HepG2 (cell line): ENCODE measurements around the gene DNAJC5. TPM values are rescaled to one million over a fixed set of nuclear protein-coding genes. Genes with fewer than 3 reads are reported as not detected.
A peak's percentile ranks its signal among the peaks of the same experiment; 100 is the strongest.

Source experiments
- ARNT2 ChIP-seq: sonication (generic); formaldehyde crosslinking; IDR thresholded peaks from 2 replicates; pipeline ENCODE4 v1.8.0; 2022; ENCODE audit warnings: mild to moderate bottlenecking, low read depth, missing genetic modification reagents, moderate library complexity
- GZF1 ChIP-seq: sonication (generic); formaldehyde crosslinking; IDR thresholded peaks from 2 replicates; pipeline ENCODE4 v1.5.1; 2020; ENCODE audit warnings: mild to moderate bottlenecking, missing genetic modification reagents
- KLF11 ChIP-seq: IDR thresholded peaks from 2 replicates; pipeline ENCODE4 v1.6.1; 2016; ENCODE audit warnings: missing compliant biosample characterization
- MXI1 ChIP-seq: IDR thresholded peaks from 3 replicates; pipeline ENCODE4 v1.6.1; 2012; ENCODE audit warnings: low read depth, low read length, inconsistent platforms, borderline replicate concordance
- NCOA2 ChIP-seq: sonication (generic); formaldehyde crosslinking; IDR thresholded peaks from 2 replicates; pipeline ENCODE4 v1.8.0; 2022; ENCODE audit warnings: inconsistent platforms
- NCOR1 ChIP-seq: fragments of 200-600 bp; sonication (generic); IDR thresholded peaks from 2 replicates; pipeline ENCODE4 v1.7.0; 2017; ENCODE audit warnings: antibody characterized with exemption, low read length, borderline replicate concordance
- NFKBIZ ChIP-seq: IDR thresholded peaks from 2 replicates; pipeline ENCODE4 v1.6.1; 2018; ENCODE audit warnings: missing genetic modification reagents, missing compliant biosample characterization
- NPAS2 ChIP-seq: sonication (generic); formaldehyde crosslinking; IDR thresholded peaks from 2 replicates; pipeline ENCODE4 v1.8.0; 2022; ENCODE audit warnings: mild to moderate bottlenecking, missing genetic modification reagents, borderline replicate concordance
- NR3C1 ChIP-seq: sonication (generic); formaldehyde crosslinking; IDR thresholded peaks from 2 replicates; pipeline ENCODE4 v1.4.0; 2020; ENCODE audit warnings: missing genetic modification reagents
- POLR2A ChIP-seq, 2 experiments: IDR thresholded peaks; 2 replicates each; pipeline ENCODE4 v1.6.1; 2011; ENCODE audit warnings: low read depth in 2 of 2, low read length in 2 of 2, mild to moderate bottlenecking in 1 of 2, moderate library complexity in 1 of 2; ENCODE audit not compliant: insufficient read depth in 1 of 2
- SIN3A ChIP-seq: IDR thresholded peaks from 2 replicates; pipeline ENCODE4 v1.6.1; 2011; ENCODE audit warnings: low read depth, mild to moderate bottlenecking, control low read depth, low read length, borderline replicate concordance
- SUZ12 ChIP-seq: fragments of 150-350 bp; IDR thresholded peaks from 2 replicates; pipeline ENCODE4 v1.6.1; 2014; ENCODE audit warnings: low read depth, low read length
- TEAD2 ChIP-seq: sonication (generic); formaldehyde crosslinking; IDR thresholded peaks from 2 replicates; pipeline ENCODE4 v1.9.0; 2021; ENCODE audit warnings: missing genetic modification reagents
- ZFP41 ChIP-seq: sonication (generic); formaldehyde crosslinking; IDR thresholded peaks from 2 replicates; pipeline ENCODE4 v1.4.0; 2020; ENCODE audit warnings: mild to moderate bottlenecking, missing genetic modification reagents, borderline replicate concordance
- ZFP82 ChIP-seq: sonication (generic); formaldehyde crosslinking; IDR thresholded peaks from 2 replicates; pipeline ENCODE4 v1.5.1; 2020; ENCODE audit warnings: mild to moderate bottlenecking, missing genetic modification reagents, borderline replicate concordance
- ZNF589 ChIP-seq: sonication (generic); formaldehyde crosslinking; conservative IDR thresholded peaks from 2 replicates; pipeline ENCODE4 v1.8.0; 2022; ENCODE audit warnings: mild to moderate bottlenecking, moderate library complexity, missing genetic modification reagents
- ZNF670 ChIP-seq: sonication (generic); formaldehyde crosslinking; IDR thresholded peaks from 2 replicates; pipeline ENCODE4 v1.8.0; 2022; ENCODE audit warnings: mild to moderate bottlenecking, missing genetic modification reagents, borderline replicate concordance
- ZNF709 ChIP-seq: sonication (generic); formaldehyde crosslinking; IDR thresholded peaks from 2 replicates; pipeline ENCODE4 v1.5.0; 2020; ENCODE audit warnings: mild to moderate bottlenecking, missing genetic modification reagents
- ZSCAN12 ChIP-seq: sonication (generic); formaldehyde crosslinking; IDR thresholded peaks from 2 replicates; pipeline ENCODE4 v1.9.0; 2021; ENCODE audit warnings: mild to moderate bottlenecking, missing genetic modification reagents
- ZSCAN25 ChIP-seq: sonication (generic); formaldehyde crosslinking; IDR thresholded peaks from 2 replicates; pipeline ENCODE4 v1.8.0; 2022; ENCODE audit warnings: mild to moderate bottlenecking, missing genetic modification reagents
- polyA plus RNA-seq, 8 experiments: library from polyadenylated mRNA; depleted of rRNA in 3 of 8; stranded (reverse) in 7 of 8; unstranded in 1 of 8; fragments of >200 nt; fragmentation: Illumina TruSeq in 4 of 8; extraction: Trizol in 4 of 8; gene quantifications; 2 replicates each; pipeline versions ENCODE4 v1.2.1 to v1.2.3, GENCODE V29; 2011 to 2016; ENCODE audit warnings: low read depth in 4 of 8, missing spikeins in 1 of 8, mixed read lengths in 1 of 8; ENCODE audit not compliant: insufficient read depth in 1 of 8
- total RNA-seq, 5 experiments: library from RNA; depleted of rRNA; stranded (reverse); fragments of >200 nt; fragmentation: Illumina TruSeq; extraction: Trizol; gene quantifications; 2 replicates each; pipeline ENCODE4 v1.2.3, GENCODE V29; 2016; ENCODE audit warnings: low read depth in 1 of 5
- TF ChIP-seq, protein P1 (sequence below): sonication (generic); formaldehyde crosslinking; IDR thresholded peaks from 2 replicates; pipeline ENCODE4 v1.5.0; 2020; ENCODE audit warnings: mild to moderate bottlenecking, missing genetic modification reagents
- TF ChIP-seq, protein P2 (sequence below): IDR thresholded peaks from 2 replicates; pipeline ENCODE4 v1.6.1; 2016; ENCODE audit warnings: low read depth, borderline replicate concordance
- TF ChIP-seq, protein P3 (sequence below): sonication (generic); formaldehyde crosslinking; IDR thresholded peaks from 2 replicates; pipeline ENCODE4 v1.8.1; 2022; ENCODE audit warnings: mild to moderate bottlenecking, missing genetic modification reagents
- TF ChIP-seq, protein P4 (sequence below): sonication (generic); formaldehyde crosslinking; IDR thresholded peaks from 2 replicates; pipeline ENCODE4 v1.4.0; 2020; ENCODE audit warnings: missing genetic modification reagents
- TF ChIP-seq, protein P5 (sequence below): sonication (generic); formaldehyde crosslinking; IDR thresholded peaks from 2 replicates; pipeline ENCODE4 v1.4.0; 2020; ENCODE audit warnings: missing genetic modification reagents

Gene DNAJC5
- total and polyA plus RNA-seq, 2 of the 13 experiments (the other 11 are each of a cell fraction or from before 2014, with no cell fraction given): 42.8 to 64.5 TPM

DNA sequence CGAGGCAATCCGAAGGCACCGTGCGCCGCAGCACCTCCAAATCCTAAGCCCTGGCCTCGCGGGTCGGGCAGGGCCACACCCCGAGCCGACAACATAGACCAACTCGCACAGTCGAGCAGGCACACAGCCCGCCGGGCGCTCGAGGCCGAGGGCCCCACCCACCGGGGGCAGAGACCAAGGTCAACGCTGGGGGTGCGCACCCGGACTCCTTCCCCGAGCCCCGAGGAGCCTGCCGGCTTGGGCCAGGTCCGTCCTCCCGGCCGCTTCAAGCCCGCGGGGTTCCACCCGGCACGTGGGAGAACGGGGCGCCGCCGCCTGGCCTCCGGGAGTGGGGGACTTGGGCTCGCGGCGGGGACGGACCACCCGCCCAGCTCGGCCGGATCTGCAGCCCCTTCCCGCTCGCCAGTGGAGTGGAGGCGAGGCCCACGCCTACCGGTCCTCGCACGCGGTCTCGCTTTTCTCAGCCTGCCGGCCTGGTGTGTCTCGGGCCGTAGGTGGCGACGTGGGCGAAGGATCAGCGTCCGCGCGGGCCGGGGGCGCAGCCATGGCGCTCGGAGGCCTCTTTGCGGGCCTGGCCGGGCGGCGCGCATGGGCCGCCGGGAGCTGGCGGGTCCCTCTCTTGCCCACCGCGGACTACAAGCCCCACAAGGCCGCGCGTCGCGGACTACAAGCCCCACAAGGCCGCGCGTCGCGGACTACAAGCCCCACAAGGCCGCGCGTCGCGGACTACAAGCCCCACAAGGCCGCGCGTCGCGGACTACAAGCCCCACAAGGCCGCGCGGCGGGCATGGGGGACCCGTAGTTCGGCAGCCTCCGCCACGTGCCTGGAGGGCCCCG, 61.1 kb downstream of the DNAJC5 start, which contains the start of gene UCKL1 (continued):
- TF ChIP-seq ZSCAN25 (CRISPR knock-in tag) (peak; percentile 88), ZNF589 (CRISPR knock-in tag) (peak; percentile 91; the same call in 1 of the 2 replicates), KLF11 (CRISPR knock-in tag) (peak; percentile 86; the same call in 1 of the 2 replicates), ZFP41 (CRISPR knock-in tag) (peak; percentile 99; the same call in 1 of the 2 replicates), GZF1 (CRISPR knock-in tag) (peak; percentile 88), ARNT2 (CRISPR knock-in tag) (peak; percentile 99), NR3C1 (CRISPR knock-in tag) (peak; percentile 67; the same call in 1 of the 2 replicates), ZSCAN12 (CRISPR knock-in tag) (peak; percentile 94; the same call in 1 of the 2 replicates), NFKBIZ (CRISPR knock-in tag) (peak; percentile 85), NCOA2 (peak; percentile 86), ZFP82 (CRISPR knock-in tag) (no peak; the same call in 1 of the 2 replicates), ZNF709 (CRISPR knock-in tag) (peak; percentile 99), ZNF670 (CRISPR knock-in tag) (peak; percentile 89), TEAD2 (CRISPR knock-in tag) (peak; percentile 98), SUZ12 (peak; percentile 98), POLR2A (IDR thresholded peaks at IDR 0.05; ENCODE audit: insufficient read depth in 1 of 2, low read depth in 2 of 2, low read length in 2 of 2) (peak in 1 of 2 experiments; percentile 96; a peak in 2 of 4 replicates), SIN3A (peak; percentile 95), NCOR1 (peak; percentile 92), MXI1 (peak; percentile 99), NPAS2 (CRISPR knock-in tag) (peak; percentile 93; the same call in 1 of the 2 replicates)
- TF ChIP-seq, protein P1, sequence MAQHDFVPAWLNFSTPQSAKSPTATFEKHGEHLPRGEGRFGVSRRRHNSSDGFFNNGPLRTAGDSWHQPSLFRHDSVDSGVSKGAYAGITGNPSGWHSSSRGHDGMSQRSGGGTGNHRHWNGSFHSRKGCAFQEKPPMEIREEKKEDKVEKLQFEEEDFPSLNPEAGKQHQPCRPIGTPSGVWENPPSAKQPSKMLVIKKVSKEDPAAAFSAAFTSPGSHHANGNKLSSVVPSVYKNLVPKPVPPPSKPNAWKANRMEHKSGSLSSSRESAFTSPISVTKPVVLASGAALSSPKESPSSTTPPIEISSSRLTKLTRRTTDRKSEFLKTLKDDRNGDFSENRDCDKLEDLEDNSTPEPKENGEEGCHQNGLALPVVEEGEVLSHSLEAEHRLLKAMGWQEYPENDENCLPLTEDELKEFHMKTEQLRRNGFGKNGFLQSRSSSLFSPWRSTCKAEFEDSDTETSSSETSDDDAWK (CRISPR knock-in tag): no peak
- TF ChIP-seq, protein P2, sequence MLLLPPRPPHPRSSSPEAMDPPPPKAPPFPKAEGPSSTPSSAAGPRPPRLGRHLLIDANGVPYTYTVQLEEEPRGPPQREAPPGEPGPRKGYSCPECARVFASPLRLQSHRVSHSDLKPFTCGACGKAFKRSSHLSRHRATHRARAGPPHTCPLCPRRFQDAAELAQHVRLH: peak; percentile 98
- TF ChIP-seq, protein P3, sequence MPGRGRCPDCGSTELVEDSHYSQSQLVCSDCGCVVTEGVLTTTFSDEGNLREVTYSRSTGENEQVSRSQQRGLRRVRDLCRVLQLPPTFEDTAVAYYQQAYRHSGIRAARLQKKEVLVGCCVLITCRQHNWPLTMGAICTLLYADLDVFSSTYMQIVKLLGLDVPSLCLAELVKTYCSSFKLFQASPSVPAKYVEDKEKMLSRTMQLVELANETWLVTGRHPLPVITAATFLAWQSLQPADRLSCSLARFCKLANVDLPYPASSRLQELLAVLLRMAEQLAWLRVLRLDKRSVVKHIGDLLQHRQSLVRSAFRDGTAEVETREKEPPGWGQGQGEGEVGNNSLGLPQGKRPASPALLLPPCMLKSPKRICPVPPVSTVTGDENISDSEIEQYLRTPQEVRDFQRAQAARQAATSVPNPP (CRISPR knock-in tag): no peak; the same call in none of the 2 replicates
- TF ChIP-seq, protein P4, sequence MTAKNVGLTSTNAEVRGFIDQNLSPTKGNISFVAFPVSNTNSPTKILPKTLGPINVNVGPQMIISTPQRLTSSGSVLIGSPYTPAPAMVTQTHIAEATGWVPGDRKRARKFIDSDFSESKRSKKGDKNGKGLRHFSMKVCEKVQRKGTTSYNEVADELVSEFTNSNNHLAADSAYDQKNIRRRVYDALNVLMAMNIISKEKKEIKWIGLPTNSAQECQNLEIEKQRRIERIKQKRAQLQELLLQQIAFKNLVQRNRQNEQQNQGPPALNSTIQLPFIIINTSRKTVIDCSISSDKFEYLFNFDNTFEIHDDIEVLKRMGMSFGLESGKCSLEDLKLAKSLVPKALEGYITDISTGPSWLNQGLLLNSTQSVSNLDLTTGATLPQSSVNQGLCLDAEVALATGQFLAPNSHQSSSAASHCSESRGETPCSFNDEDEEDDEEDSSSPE: peak; percentile 80
- TF ChIP-seq, protein P5, sequence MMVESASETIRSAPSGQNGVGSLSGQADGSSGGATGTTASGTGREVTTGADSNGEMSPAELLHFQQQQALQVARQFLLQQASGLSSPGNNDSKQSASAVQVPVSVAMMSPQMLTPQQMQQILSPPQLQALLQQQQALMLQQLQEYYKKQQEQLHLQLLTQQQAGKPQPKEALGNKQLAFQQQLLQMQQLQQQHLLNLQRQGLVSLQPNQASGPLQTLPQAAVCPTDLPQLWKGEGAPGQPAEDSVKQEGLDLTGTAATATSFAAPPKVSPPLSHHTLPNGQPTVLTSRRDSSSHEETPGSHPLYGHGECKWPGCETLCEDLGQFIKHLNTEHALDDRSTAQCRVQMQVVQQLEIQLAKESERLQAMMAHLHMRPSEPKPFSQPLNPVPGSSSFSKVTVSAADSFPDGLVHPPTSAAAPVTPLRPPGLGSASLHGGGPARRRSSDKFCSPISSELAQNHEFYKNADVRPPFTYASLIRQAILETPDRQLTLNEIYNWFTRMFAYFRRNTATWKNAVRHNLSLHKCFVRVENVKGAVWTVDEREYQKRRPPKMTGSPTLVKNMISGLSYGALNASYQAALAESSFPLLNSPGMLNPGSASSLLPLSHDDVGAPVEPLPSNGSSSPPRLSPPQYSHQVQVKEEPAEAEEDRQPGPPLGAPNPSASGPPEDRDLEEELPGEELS: peak; percentile 80
